A549 (cell line): ENCODE results near the gene BSCL2.

Source experiments
- ESRRA ChIP-seq: fragments of 150-350 bp; IDR thresholded peaks from 2 replicates; pipeline ENCODE4 v1.6.1; 2014; ENCODE audit warnings: mild to moderate bottlenecking, low read length, borderline replicate concordance
- FOSL2 ChIP-seq, 2 experiments: fragments of 450-650 bp in 1 of 2; fragments of >200 bp in 1 of 2; sonication (Bioruptor Twin) in 1 of 2; formaldehyde crosslinking; IDR thresholded peaks; 2 replicates each; pipeline versions ENCODE4 v1.5.0 to v1.6.1; 2016 to 2020; ENCODE audit warnings: mild to moderate bottlenecking in 1 of 2, moderate library complexity in 1 of 2
- TP53 ChIP-seq: fragments of 250-450 bp; sonication (Bioruptor Pico); IDR thresholded peaks from 2 replicates; pipeline ENCODE4 v1.5.0; 2021; ENCODE audit warnings: mild to moderate bottlenecking, moderate library complexity
- TF ChIP-seq, protein P1 (sequence below): fragments of >200 bp; sonication (Bioruptor Twin); formaldehyde crosslinking; IDR thresholded peaks from 3 replicates; pipeline ENCODE4 v1.5.1; 2016

DNA sequence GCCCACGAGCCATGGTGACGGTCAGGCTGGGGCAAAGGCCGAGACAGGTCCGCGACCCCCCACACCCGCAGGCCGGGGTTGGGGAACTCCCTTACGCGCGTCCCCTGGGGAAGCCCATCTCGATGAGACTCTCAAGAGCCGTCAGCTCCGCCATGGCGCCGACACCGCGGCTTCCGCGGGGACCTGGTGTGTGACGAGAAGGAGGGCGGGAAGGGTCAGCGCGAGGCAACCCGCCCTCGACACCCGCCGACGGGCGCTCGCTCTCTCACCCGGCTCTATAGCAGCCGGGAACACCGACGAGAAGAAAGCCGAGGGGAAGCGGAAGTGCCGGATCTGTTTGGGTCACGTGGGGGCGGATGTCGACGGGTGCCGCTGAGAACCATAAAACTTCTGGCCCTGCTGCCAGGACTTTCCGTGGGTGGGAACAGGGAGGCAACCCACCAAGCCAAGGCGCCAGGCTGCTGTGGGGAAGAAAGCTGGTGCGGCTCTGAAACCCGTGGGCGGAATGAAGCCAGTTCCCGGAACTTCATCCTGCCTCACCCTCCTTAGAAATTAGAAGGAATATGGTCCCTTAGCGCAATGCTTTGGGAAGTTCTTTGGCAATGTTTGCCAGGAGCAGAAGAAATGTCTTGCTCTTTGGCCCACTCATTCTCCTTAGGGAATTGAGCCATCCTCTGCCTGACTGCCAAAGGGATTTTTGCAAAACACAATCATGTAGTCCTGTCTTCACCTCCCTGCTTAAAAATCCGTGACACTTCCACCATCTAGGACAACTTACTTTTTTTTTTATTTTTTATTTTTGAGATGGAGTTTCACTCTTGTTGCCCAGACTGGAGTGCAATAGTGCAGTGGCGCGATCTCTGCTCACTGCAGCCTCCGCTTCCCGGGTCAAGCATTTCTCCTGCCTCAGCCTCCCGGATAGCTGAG lies 28.2 kb downstream of the BSCL2 start, which contains the start of gene UBXN1:
- no peak for TF ChIP-seq FOSL2 (IDR thresholded peaks at IDR 0.05)
- TF ChIP-seq FOSL2 (CRISPR knock-in tag; IDR thresholded peaks at IDR 0.05): no peak
- TF ChIP-seq TP53: no peak
- TF ChIP-seq, protein P1, sequence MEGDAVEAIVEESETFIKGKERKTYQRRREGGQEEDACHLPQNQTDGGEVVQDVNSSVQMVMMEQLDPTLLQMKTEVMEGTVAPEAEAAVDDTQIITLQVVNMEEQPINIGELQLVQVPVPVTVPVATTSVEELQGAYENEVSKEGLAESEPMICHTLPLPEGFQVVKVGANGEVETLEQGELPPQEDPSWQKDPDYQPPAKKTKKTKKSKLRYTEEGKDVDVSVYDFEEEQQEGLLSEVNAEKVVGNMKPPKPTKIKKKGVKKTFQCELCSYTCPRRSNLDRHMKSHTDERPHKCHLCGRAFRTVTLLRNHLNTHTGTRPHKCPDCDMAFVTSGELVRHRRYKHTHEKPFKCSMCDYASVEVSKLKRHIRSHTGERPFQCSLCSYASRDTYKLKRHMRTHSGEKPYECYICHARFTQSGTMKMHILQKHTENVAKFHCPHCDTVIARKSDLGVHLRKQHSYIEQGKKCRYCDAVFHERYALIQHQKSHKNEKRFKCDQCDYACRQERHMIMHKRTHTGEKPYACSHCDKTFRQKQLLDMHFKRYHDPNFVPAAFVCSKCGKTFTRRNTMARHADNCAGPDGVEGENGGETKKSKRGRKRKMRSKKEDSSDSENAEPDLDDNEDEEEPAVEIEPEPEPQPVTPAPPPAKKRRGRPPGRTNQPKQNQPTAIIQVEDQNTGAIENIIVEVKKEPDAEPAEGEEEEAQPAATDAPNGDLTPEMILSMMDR: no peak
- TF ChIP-seq ESRRA: no peak
